ENCODE measurements around the gene POLRMT.

DNA sequence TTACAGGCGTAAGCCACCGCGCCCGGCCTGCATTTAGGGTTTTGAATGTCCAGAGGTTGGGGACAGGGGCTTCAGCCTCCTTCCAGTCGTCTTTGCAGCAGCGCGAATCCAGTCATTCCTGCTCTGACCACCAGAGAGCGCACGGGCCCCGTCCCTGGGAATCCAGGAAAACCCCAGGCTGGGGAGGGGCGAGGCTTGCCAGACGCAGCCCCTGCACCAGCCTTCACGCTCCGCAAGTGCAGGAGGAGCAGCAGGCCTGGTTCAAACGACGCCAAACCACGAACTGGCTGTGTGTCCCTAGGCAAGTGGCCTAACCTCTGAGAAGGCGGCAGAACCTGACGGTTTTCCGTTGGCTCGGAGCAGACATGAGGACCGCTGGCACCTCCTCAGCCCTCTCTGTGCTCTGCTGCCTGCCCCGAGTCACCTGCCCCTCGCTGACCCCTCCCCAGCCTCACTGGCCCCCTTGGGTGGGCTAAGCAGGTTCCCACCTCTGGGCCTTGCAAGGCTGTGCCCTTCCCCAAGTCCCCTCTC, 31.6 kb upstream of the POLRMT start:
- TF ChIP-seq, protein P1, sequence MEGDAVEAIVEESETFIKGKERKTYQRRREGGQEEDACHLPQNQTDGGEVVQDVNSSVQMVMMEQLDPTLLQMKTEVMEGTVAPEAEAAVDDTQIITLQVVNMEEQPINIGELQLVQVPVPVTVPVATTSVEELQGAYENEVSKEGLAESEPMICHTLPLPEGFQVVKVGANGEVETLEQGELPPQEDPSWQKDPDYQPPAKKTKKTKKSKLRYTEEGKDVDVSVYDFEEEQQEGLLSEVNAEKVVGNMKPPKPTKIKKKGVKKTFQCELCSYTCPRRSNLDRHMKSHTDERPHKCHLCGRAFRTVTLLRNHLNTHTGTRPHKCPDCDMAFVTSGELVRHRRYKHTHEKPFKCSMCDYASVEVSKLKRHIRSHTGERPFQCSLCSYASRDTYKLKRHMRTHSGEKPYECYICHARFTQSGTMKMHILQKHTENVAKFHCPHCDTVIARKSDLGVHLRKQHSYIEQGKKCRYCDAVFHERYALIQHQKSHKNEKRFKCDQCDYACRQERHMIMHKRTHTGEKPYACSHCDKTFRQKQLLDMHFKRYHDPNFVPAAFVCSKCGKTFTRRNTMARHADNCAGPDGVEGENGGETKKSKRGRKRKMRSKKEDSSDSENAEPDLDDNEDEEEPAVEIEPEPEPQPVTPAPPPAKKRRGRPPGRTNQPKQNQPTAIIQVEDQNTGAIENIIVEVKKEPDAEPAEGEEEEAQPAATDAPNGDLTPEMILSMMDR (IDR thresholded peaks at IDR 0.05), result peak; percentile 95 to 98 (median 96)
- TF ChIP-seq EP300 (IDR thresholded peaks at IDR 0.05) (peak in 1 of 2 donors; percentile 46), POLR2A (IDR thresholded peaks at IDR 0.05) (no peak)
